Measurements from ENCODE around the gene CHMP1A.
"Not testable (repeated sequence)": the region's sequence is repeated elsewhere in the genome, so short reads cannot be mapped to it uniquely, and the experiment has no call there.

CHMP1A gene

GRCh38 chr16:89655062-89655643, 2.4 kb downstream of the CHMP1A start:
- no peak for DNase-seq

- DNase-seq, result no peak
These were observed 3.7 kb downstream of the CHMP1A start for GRCh38 chr16:89653656-89654295.

- no peak for DNase-seq
These were observed 5.9 kb downstream of the CHMP1A start for GRCh38 chr16:89651584-89651983.

GRCh38 chr16:89646906-89647305, 10.6 kb downstream of the CHMP1A start:
- DNase-seq, result no peak

GRCh38 chr16:89646270-89646669, 11.2 kb downstream of the CHMP1A start:
- DNase-seq, result no peak

- DNase-seq, result no peak
These were observed 12.4 kb downstream of the CHMP1A start for GRCh38 chr16:89645122-89645521.

GRCh38 chr16:89643769-89644300, 13.7 kb downstream of the CHMP1A start:
- DNase-seq, result no peak

GRCh38 chr16:89642574-89642973, 14.9 kb downstream of the CHMP1A start:
- no peak for DNase-seq

- DNase-seq, result no peak
These were observed 15.9 kb downstream of the CHMP1A start for GRCh38 chr16:89641458-89642119.

- DNase-seq, result no peak
These were observed 18.1 kb downstream of the CHMP1A start for GRCh38 chr16:89639385-89639784.

GRCh38 chr16:89638455-89638854, 19.1 kb downstream of the CHMP1A start:
- DNase-seq, result no peak

GRCh38 chr16:89637379-89637778, 20.1 kb downstream of the CHMP1A start:
- DNase-seq, result no peak

GRCh38 chr16:89636663-89637062, 20.8 kb downstream of the CHMP1A start:
- no peak for DNase-seq

- DNase-seq, result not testable (repeated sequence)
These were observed 22.8 kb downstream of the CHMP1A start for GRCh38 chr16:89634463-89635385.

- DNase-seq, result no peak
These were observed 24.4 kb downstream of the CHMP1A start for GRCh38 chr16:89633064-89633631.

- no peak for DNase-seq
These were observed 27.5 kb downstream of the CHMP1A start for GRCh38 chr16:89629827-89630610.

- no peak for DNase-seq
These were observed 32.4 kb downstream of the CHMP1A start for GRCh38 chr16:89624777-89625761.

- DNase-seq, result no peak
These were observed 33.8 kb downstream of the CHMP1A start for GRCh38 chr16:89623511-89624261.

GRCh38 chr16:89621698-89622409, 35.7 kb downstream of the CHMP1A start:
- DNase-seq, result no peak

All from SIG-M5 (cell line).